GM20000 (cell line): ENCODE data around the gene JCAD.

Source experiments
- DNase-seq: peaks from one replicate; pipeline ENCODE4 v3.0.0; 2012; ENCODE audit warnings: low spot score
- TF ChIP-seq, protein P1 (sequence below): IDR thresholded peaks from 2 replicates; pipeline ENCODE4 v1.5.1; 2012; ENCODE audit warnings: mild to moderate bottlenecking, control low read depth; ENCODE audit errors: extremely low read depth, missing control alignments

Gene JCAD

DNA sequence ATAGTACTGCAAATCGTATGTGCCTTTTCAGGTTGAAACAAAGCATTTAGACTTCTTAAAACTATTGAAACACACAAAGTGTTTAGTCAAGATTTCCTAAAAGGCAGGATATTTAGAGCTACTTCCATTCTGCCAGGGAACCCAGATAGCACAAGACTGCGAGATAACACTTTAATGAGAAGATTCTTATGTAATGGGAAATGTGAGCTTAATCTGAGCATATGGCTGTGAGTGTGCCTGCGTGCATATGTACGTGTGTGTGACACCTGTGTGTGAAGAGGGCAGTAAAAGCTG is 14.3 kb upstream of the JCAD start:
- DNase-seq: no peak

DNA sequence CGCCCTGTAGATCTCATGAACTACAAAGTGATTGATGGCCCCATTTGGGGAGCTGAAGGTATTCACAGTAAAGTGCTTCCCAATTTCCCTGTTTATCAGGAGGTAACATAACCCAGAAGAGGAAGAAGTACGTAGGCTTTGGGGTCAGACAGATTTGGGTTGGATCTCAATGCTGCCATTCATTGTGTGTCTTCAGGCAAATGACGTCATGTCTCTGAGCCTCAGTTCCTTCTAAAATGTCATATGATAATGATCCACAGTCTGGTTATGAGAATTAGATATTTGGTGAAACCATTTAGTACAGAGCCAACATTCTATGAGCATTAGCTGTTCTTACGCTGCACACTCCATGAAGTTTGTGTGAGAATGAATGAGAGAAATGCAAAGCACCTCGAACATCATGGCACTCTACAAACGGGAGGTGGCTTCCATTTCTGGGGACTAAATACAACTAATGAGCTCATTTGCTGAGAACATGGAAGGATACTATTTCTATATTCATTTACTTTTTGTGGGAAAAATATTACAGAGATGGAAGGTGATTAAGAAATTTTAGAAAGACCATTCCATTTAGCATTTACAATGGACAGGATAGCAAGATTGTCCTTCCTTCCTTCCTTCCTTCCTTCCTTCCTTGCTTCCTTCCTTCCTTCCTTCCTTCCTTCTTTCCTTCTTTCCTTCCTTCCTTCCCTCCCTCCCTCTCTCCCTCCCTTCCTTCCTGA is 13.8 kb upstream of the JCAD start:
- no peak for DNase-seq
- TF ChIP-seq, protein P1, sequence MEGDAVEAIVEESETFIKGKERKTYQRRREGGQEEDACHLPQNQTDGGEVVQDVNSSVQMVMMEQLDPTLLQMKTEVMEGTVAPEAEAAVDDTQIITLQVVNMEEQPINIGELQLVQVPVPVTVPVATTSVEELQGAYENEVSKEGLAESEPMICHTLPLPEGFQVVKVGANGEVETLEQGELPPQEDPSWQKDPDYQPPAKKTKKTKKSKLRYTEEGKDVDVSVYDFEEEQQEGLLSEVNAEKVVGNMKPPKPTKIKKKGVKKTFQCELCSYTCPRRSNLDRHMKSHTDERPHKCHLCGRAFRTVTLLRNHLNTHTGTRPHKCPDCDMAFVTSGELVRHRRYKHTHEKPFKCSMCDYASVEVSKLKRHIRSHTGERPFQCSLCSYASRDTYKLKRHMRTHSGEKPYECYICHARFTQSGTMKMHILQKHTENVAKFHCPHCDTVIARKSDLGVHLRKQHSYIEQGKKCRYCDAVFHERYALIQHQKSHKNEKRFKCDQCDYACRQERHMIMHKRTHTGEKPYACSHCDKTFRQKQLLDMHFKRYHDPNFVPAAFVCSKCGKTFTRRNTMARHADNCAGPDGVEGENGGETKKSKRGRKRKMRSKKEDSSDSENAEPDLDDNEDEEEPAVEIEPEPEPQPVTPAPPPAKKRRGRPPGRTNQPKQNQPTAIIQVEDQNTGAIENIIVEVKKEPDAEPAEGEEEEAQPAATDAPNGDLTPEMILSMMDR: no peak

More for the DNA sequence above, 14.3 kb upstream of the JCAD start:
- TF ChIP-seq, protein P1: no peak

DNA sequence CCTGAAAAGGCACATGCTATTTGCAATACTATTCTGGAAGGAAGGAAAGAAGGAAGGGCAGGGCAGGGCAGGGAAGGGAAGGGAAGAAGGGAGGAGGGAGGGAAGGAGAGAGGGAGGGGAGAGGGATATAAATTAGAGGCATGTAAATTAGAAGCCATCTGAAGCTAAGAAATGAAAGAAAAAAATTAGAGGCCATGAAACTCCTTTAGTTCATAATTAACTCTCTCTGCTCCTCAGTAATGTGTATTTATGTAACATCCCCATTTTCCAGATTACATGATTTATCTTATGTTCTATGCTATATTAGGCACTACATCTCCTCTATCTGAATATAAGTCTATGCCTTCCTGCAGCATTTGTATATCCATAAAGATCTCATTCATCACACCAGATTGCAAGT is 12.7 kb upstream of the JCAD start:
- no peak for DNase-seq
- TF ChIP-seq, protein P1: no peak

DNA sequence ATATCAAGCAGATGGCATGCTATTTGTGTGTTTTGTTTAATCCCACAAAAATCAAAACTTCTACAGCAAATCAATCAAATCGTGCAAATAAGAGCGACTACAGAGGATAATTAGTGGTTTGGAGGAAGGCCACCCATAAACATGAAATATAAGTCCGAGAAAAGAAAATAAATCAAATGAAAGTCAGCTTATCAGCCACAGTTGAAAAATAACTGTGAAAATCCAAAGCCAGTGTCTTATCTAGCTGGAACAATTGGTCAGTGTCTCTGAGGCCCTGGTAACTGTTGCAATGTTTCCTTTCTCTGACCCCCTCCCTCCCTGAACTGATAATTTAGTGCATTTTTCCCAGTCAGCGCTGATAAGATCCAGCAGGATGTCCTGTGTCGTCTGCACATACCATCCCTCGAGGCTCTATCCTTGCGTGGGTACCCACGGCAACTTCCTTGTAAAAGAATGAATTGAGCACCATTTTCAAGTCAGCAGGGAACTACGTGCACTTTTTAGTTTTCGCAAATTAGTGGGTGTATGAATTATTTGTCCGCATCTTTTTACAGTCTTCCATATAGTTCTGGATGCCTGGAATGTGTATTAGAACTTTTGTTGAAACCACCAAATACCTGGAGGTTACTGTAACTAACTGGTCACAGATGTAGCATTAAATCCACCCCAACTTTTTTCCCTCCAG is 10.8 kb upstream of the JCAD start:
- TF ChIP-seq, protein P1: no peak
- no peak for DNase-seq

DNA sequence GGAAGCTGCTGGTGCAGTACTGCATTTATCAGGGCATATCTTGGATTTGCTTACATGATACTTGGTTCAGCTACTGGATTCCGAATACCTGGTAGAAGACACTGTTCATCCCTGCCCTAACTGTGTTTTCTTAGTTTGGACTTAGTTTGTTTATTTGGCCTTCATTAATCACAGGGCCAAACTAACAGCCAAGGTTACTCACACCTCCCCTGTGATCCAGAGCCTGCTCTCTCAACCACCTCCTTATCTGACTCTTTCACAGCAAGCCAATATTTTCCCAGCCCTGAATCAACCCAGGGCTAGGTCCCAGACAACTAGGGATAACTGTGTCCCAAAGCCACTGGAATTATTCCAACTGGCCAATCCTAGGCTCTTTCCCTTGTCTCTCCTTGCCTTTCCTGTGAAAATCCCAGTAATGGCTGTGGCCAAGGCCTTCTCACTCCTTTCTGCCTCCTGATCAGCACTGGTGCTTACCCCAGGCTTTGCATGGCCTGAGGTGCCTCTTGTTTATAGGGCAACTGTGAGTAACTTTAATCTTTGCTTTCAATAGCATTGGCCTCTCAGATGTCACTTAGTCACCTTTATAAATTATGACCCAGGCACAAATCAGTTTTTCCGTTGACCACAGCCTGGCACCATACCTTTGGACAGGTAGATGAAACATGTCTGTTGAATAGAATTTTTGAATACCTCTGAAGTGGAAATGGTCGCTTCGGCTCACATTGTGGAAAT is 9.3 kb upstream of the JCAD start:
- DNase-seq: no peak
- TF ChIP-seq, protein P1: no peak

DNA sequence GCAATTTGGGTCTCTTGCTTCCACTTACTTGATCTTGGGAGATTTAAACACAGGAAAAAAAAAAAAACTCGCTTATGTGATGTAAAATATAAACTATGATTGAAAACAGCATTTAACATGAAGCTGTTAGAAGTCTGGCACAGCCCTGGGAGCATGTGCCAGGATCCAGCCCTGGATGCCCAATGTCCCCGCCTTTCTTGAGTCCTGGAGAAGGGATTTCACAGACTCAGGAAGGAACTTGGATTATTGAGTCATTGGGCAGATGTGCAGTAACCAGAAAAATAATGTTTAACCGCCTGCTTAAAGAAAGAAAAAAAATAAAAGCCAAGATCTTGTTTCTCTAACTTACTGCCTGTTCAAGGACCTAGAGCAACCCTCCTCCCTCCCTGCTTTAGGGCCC is 3.7 kb upstream of the JCAD start:
- no peak for DNase-seq
- TF ChIP-seq, protein P1: no peak

DNA sequence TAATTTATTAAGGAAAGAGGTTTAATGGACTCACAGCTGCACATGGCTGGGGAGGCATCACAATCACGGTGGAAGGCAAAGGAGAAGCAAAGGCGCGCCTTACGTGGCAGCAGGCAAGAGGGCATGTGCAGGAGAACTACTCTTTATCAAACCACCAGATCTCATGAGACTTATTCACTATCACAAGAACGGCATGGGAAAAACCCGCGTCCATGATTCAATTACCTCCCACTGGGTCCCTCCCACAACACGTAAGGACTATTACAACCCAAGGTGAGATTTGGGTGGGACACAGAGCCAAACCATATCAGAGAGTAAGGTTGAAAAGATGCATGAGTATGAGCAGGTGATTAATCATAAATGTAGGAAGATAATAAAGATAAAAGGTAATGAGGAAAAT is 3.2 kb upstream of the JCAD start:
- TF ChIP-seq, protein P1: no peak
- DNase-seq: no peak
